Measurements from ENCODE around the gene DRC7.

Gene DRC7

GRCh38 chr16:57698812-57699405 lies 4.3 kb downstream of the DRC7 start:
- TF ChIP-seq, protein P1, sequence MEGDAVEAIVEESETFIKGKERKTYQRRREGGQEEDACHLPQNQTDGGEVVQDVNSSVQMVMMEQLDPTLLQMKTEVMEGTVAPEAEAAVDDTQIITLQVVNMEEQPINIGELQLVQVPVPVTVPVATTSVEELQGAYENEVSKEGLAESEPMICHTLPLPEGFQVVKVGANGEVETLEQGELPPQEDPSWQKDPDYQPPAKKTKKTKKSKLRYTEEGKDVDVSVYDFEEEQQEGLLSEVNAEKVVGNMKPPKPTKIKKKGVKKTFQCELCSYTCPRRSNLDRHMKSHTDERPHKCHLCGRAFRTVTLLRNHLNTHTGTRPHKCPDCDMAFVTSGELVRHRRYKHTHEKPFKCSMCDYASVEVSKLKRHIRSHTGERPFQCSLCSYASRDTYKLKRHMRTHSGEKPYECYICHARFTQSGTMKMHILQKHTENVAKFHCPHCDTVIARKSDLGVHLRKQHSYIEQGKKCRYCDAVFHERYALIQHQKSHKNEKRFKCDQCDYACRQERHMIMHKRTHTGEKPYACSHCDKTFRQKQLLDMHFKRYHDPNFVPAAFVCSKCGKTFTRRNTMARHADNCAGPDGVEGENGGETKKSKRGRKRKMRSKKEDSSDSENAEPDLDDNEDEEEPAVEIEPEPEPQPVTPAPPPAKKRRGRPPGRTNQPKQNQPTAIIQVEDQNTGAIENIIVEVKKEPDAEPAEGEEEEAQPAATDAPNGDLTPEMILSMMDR (IDR thresholded peaks at IDR 0.05): no peak
- no peak for TF ChIP-seq ZFX (IDR thresholded peaks at IDR 0.05; ENCODE audit: borderline replicate concordance)
- H3K27ac ChIP-seq: no peak overlapping the region

DNA sequence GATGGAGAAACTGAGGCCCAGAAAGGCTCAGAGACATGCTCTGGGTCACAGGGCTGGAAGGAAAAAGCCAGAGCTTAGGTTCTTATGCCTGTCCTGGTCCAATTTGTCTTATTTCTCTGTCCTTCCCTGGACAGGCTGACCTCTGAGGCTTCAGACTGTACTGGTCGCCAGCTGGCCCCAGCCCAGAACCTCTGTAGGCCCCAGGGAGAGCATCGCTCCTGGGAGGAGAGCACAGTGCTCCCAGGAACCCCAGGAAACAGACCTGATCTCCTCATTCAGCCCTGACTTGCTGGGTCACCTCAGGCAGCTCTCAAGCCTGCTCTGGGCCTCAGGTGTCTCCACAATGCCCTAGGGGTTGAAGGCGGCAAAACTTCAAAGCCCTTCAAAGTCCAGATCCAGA lies 4.9 kb downstream of the DRC7 start:
- no peak for TF ChIP-seq ZFX (IDR thresholded peaks at IDR 0.05; ENCODE audit: borderline replicate concordance)
- TF ChIP-seq, protein P1 (IDR thresholded peaks at IDR 0.05): no peak
- no peak overlapping the region for H3K27ac ChIP-seq

DNA sequence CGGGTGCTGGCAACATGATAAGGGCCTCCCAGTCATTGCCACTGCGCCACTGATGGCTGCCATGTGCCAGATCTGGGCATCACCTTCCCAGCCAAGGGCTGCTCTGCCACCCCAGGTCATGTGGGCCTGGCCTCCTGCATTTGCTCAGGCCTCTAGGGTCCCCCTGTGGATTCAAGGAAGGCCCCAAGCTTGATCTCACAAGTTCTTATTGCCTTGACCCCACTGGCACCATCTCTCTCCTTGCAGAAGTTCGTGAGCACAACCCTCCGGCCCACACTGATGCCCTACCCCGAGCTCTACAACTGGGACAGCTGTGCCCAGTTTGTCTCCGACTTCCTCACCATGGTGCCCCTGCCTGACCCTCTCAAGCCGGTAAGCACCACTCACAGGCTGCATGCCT lies 5.3 kb downstream of the DRC7 start:
- H3K27ac ChIP-seq: no peak overlapping the region

GRCh38 chr16:57700781-57701551 lies 6.4 kb downstream of the DRC7 start:
- H3K27ac ChIP-seq: no peak overlapping the region
- TF ChIP-seq ZFX (IDR thresholded peaks at IDR 0.05; ENCODE audit: borderline replicate concordance): no peak
- TF ChIP-seq, protein P1 (IDR thresholded peaks at IDR 0.05): no peak

More for the DNA sequence above, 5.3 kb downstream of the DRC7 start:
- TF ChIP-seq, protein P1 (IDR thresholded peaks at IDR 0.05): no peak
- no peak for TF ChIP-seq ZFX (IDR thresholded peaks at IDR 0.05; ENCODE audit: borderline replicate concordance)

GRCh38 chr16:57701759-57702371 lies 7.3 kb downstream of the DRC7 start:
- no peak for TF ChIP-seq ZFX (IDR thresholded peaks at IDR 0.05; ENCODE audit: borderline replicate concordance)
- TF ChIP-seq, protein P1 (IDR thresholded peaks at IDR 0.05): no peak
- H3K27ac ChIP-seq: no peak overlapping the region

DNA sequence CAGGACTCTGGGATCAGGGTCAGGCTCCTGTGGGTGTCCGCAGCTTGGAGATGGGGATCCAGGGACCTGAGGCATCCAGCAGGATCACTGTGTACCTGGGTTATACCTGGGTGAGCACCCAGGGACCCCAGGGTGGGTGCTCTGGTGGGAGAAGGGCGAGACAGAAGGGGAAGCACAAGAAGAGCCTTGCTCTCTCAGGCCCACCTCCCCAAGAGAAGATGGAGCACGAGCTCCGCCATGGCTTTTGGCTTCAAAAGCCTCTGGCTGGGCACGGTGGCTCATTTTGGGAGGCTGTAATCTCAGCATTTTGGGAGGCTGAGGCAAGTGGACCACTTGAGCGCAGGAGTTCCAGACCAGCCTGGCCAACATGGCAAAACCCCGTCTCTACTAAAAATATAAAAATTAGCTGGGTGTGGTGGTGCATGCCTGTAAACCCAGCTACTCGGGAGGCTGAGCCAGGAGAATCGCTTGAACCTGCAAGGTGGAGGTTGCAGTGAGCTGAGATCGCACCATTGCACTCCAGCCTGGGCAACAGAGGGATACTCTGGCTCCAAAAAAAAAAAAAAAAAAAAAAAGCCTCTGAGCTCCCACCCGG lies 8.9 kb downstream of the DRC7 start:
- peak overlapping the region; percentile 89 for H3K27ac ChIP-seq
- TF ChIP-seq ZFX (IDR thresholded peaks at IDR 0.05; ENCODE audit: borderline replicate concordance): no peak
- TF ChIP-seq, protein P1 (IDR thresholded peaks at IDR 0.05): no peak

Measured in 22Rv1 (cell line).